Smooth muscle cell (in vitro differentiated cells): Measurements from ENCODE around the gene ZC3H4. TPM values are rescaled to one million over a fixed set of nuclear protein-coding genes. Genes with fewer than 3 reads are reported as not detected.

ENCODE experiments used
- DNase-seq: peaks from one replicate; lab custom pipeline; 2025; ENCODE audit not compliant: unreplicated experiment; lab: John Stamatoyannopoulos, UW
- H2AFZ ChIP-seq: fragments of 200-600 bp; sonication (generic); 2 replicates; pipeline ENCODE4 v1.6.0; 2016; ENCODE audit warnings: antibody characterized with exemption, low read depth, mild to moderate bottlenecking
- H3F3A ChIP-seq: fragments of 200-600 bp; sonication (generic); 2 replicates; pipeline ENCODE4 v1.6.0; 2017; ENCODE audit warnings: antibody characterized with exemption, low read depth
- H3K27ac ChIP-seq: fragments of 200-600 bp; sonication (generic); 2 replicates; pipeline ENCODE4 v1.5.1; 2016; ENCODE audit warnings: low read depth, mild to moderate bottlenecking
- H3K27me3 ChIP-seq: fragments of 200-600 bp; sonication (generic); 2 replicates; pipeline ENCODE4 v1.6.1; 2016; ENCODE audit warnings: low read depth, mild to moderate bottlenecking
- H3K36me3 ChIP-seq: fragments of 200-600 bp; sonication (generic); 2 replicates; pipeline ENCODE4 v1.5.1; 2016; ENCODE audit warnings: low read depth
- H3K4me1 ChIP-seq: fragments of 200-600 bp; sonication (generic); 2 replicates; pipeline ENCODE4 v1.5.1; 2016; ENCODE audit warnings: low read depth
- H3K4me2 ChIP-seq: fragments of 200-600 bp; sonication (generic); 2 replicates; pipeline ENCODE4 v1.6.0; 2016; ENCODE audit warnings: mild to moderate bottlenecking
- H3K4me3 ChIP-seq: fragments of 200-600 bp; sonication (generic); 2 replicates; pipeline ENCODE4 v1.5.1; 2016; ENCODE audit warnings: mild to moderate bottlenecking
- H3K79me2 ChIP-seq: fragments of 200-600 bp; sonication (generic); 2 replicates; pipeline ENCODE4 v1.6.0; 2016; ENCODE audit warnings: low read depth, mild to moderate bottlenecking
- H3K9ac ChIP-seq: fragments of 200-600 bp; sonication (generic); 2 replicates; pipeline ENCODE4 v1.6.0; 2016; ENCODE audit warnings: low read depth
- H3K9me3 ChIP-seq: fragments of 200-600 bp; sonication (generic); replicated peaks from 2 replicates; pipeline ENCODE4 v1.5.1; 2016; ENCODE audit warnings: low read depth
- H4K20me1 ChIP-seq: fragments of 200-600 bp; sonication (generic); 2 replicates; pipeline ENCODE4 v1.6.0; 2016; ENCODE audit warnings: low read depth
- CTCF ChIP-seq: fragments of 200-600 bp; sonication (generic); IDR thresholded peaks from 2 replicates; pipeline ENCODE4 v1.5.1; 2017; ENCODE audit warnings: borderline replicate concordance, mild to moderate bottlenecking, antibody characterized with exemption; ENCODE audit not compliant: insufficient read depth, poor library complexity, severe bottlenecking
- WGBS: methylation state at CpG from one replicate; pipeline ENCODE4 v1.1.7; 2016; ENCODE audit warnings: low lambda C conversion rate; 5-methylcytosine and 5-hydroxymethylcytosine counted together
- polyA plus RNA-seq: library from polyadenylated mRNA; unstranded; fragments of >200 nt; fragmentation: Nextera tagmentation; extraction: Ambion mirVana; gene quantifications from 2 replicates; pipeline ENCODE4 v1.2.1, GENCODE V29; 2016
- total RNA-seq: library from RNA; depleted of rRNA; stranded (reverse); fragments of >200 nt; gene quantifications from 2 replicates; pipeline ENCODE4 v1.2.3, GENCODE V29; 2014

ZC3H4 gene
- total and polyA plus RNA-seq, 2 experiments from 2014 or later = 1.9 to 9.3 TPM

- Histone ChIP-seq H3K27ac (peak overlapping the region; percentile 100), H3K79me2 (peaks cover 39% of the 10 kb centered on the region), H3K9ac (peak overlapping the region; percentile 100), H2AFZ (no peak overlapping the region), H3K27me3 (no peaks in the 10 kb centered on the region), H3K9me3 (no peaks in the 10 kb centered on the region), H3K4me3 (peak overlapping the region; percentile 99), H3K4me1 (peaks cover 42% of the 10 kb centered on the region), H3K36me3 (no peaks in the 10 kb centered on the region), H4K20me1 (peaks cover 15% of the 10 kb centered on the region), H3F3A (peaks cover 57% of the 10 kb centered on the region), H3K4me2 (peak overlapping the region; percentile 96)
- WGBS = 15% methylated on average over 15 of the region's 15 CpGs
- DNase-seq = no peak
- TF ChIP-seq CTCF = no peak
These were observed 3.8 kb downstream of the ZC3H4 start for GRCh38 chr19:47109541-47110375.

- no peak overlapping the region for H2AFZ ChIP-seq
- no peaks in the 10 kb centered on the region for H3K27me3 ChIP-seq
- peak overlapping the region; percentile 100 for H3K9ac ChIP-seq
- H3K9me3 ChIP-seq = no peaks in the 10 kb centered on the region
- no peak for TF ChIP-seq CTCF
- peaks cover 42% of the 10 kb centered on the region for H3K4me1 ChIP-seq
- peaks cover 45% of the 10 kb centered on the region for H3K79me2 ChIP-seq
- peak overlapping the region; percentile 96 for H3K4me2 ChIP-seq
- no peak for DNase-seq
- peaks cover 57% of the 10 kb centered on the region for H3F3A ChIP-seq
- peak overlapping the region; percentile 99 for H3K4me3 ChIP-seq
- H4K20me1 ChIP-seq = peaks cover 21% of the 10 kb centered on the region
- H3K36me3 ChIP-seq = no peaks in the 10 kb centered on the region
- H3K27ac ChIP-seq = peak overlapping the region; percentile 100
- 28% methylated on average over 2 of the region's 2 CpGs for WGBS
These were observed 4.4 kb downstream of the ZC3H4 start for GRCh38 chr19:47109177-47109540.

GRCh38 chr19:47107953-47108746 is 5.4 kb downstream of the ZC3H4 start:
- H3F3A ChIP-seq = peaks cover 54% of the 10 kb centered on the region
- TF ChIP-seq CTCF = no peak
- H3K9me3 ChIP-seq = no peaks in the 10 kb centered on the region
- H3K27me3 ChIP-seq = no peaks in the 10 kb centered on the region
- peaks cover 42% of the 10 kb centered on the region for H3K4me1 ChIP-seq
- WGBS = 75% methylated on average over 9 of the region's 9 CpGs
- H3K4me2 ChIP-seq = peak overlapping the region; percentile 72
- H3K9ac ChIP-seq = peak overlapping the region; percentile 27
- no peaks in the 10 kb centered on the region for H3K36me3 ChIP-seq
- DNase-seq = no peak
- H3K27ac ChIP-seq = peak overlapping the region; percentile 100
- H3K4me3 ChIP-seq = no peak overlapping the region
- H3K79me2 ChIP-seq = peaks cover 55% of the 10 kb centered on the region
- H2AFZ ChIP-seq = no peak overlapping the region
- peaks cover 28% of the 10 kb centered on the region for H4K20me1 ChIP-seq
